IMR-90 (cell line): ENCODE data around the gene CA12. TPM values are rescaled to one million over a fixed set of nuclear protein-coding genes. Genes with fewer than 3 reads are reported as not detected.
"Not testable (repeated sequence)": the region's sequence is repeated elsewhere in the genome, so short reads cannot be mapped to it uniquely, and the experiment has no call there.

ENCODE experiments used
- ATAC-seq: fragments of 200-7000 bp; cut with Tn5 transposase; 2 replicates; pipeline ENCODE4 v1.9.1; 2020; ENCODE audit warnings: low read depth, mild to moderate bottlenecking, moderate library complexity
- BruUV-seq: library from RNA; stranded (reverse); fragments of 400-500 nt; replicated peaks from 2 replicates; lab custom pipeline; 2021; lab: Mats Ljungman, UMichigan
- CTCF ChIA-PET: fragments of 300-600 bp; formaldehyde crosslinking; extraction: SDS; loops from one replicate; lab custom pipeline; 2021; ENCODE audit warnings: antibody characterized with exemption; lab: Yijun Ruan, JAX
- POLR2A ChIA-PET: fragments of 300-600 bp; sonication (Branson Sonifier 250); formaldehyde crosslinking; loops from one replicate; lab custom pipeline; 2022; ENCODE audit warnings: antibody characterized with exemption; ENCODE audit not compliant: unreplicated experiment; lab: Charles Lee
- DNase-seq: peaks from one replicate; pipeline ENCODE4 v3.0.0; 2013
- H2AFZ ChIP-seq: replicated peaks from 2 replicates; pipeline ENCODE3; 2013; ENCODE audit warnings: low read length, mild to moderate bottlenecking; ENCODE audit not compliant: poor library complexity
- H2AK5ac ChIP-seq: 2 replicates; pipeline ENCODE4 v1.6.1; 2013; ENCODE audit warnings: low read depth, low read length, inconsistent platforms
- H2AK9ac ChIP-seq: replicated peaks from 2 replicates; pipeline ENCODE3; 2013; ENCODE audit warnings: mild to moderate bottlenecking, low read depth, low read length, moderate library complexity; ENCODE audit not compliant: poor library complexity
- H2BK120ac ChIP-seq: 2 replicates; pipeline ENCODE4 v1.6.1; 2013; ENCODE audit warnings: low read depth, low read length, inconsistent platforms
- H2BK15ac ChIP-seq: 3 replicates; pipeline ENCODE4 v1.6.1; 2013; ENCODE audit warnings: low read depth, low read length, inconsistent platforms
- H2BK20ac ChIP-seq: 2 replicates; pipeline ENCODE4 v1.6.1; 2013; ENCODE audit warnings: low read depth, mild to moderate bottlenecking, inconsistent platforms, low read length, moderate library complexity
- H2BK5ac ChIP-seq: 2 replicates; pipeline ENCODE4 v1.6.1; 2013; ENCODE audit warnings: mild to moderate bottlenecking, low read depth, low read length, inconsistent platforms; ENCODE audit not compliant: poor library complexity, severe bottlenecking
- H3K14ac ChIP-seq: replicated peaks from 2 replicates; pipeline ENCODE4 v1.6.1; 2013; ENCODE audit warnings: low read depth, low read length, inconsistent platforms
- H3K18ac ChIP-seq: 2 replicates; pipeline ENCODE4 v1.6.1; 2013; ENCODE audit warnings: low read depth, low read length, control low read depth
- H3K23ac ChIP-seq: 2 replicates; pipeline ENCODE4 v1.6.1; 2013; ENCODE audit warnings: low read depth, low read length, inconsistent platforms
- H3K27ac ChIP-seq: 2 replicates; pipeline ENCODE4 v1.5.1; 2013; ENCODE audit warnings: mild to moderate bottlenecking, control low read depth, low read length; ENCODE audit not compliant: insufficient read depth
- H3K27me3 ChIP-seq: 2 replicates; pipeline ENCODE4 v1.6.1; 2013; ENCODE audit warnings: low read length; ENCODE audit not compliant: control insufficient read depth, insufficient read depth
- H3K36me3 ChIP-seq: 2 replicates; pipeline ENCODE4 v1.6.1; 2013; ENCODE audit warnings: low read length, mixed read lengths; ENCODE audit not compliant: control insufficient read depth, insufficient read depth
- H3K4ac ChIP-seq: 2 replicates; pipeline ENCODE4 v1.6.1; 2013; ENCODE audit warnings: low read depth, low read length, inconsistent platforms
- H3K4me1 ChIP-seq: 2 replicates; pipeline ENCODE4 v1.6.1; 2013; ENCODE audit warnings: low read length, mixed read lengths; ENCODE audit not compliant: control insufficient read depth, insufficient read depth
- H3K4me2 ChIP-seq: 2 replicates; pipeline ENCODE4 v1.6.1; 2013; ENCODE audit warnings: low read depth, mild to moderate bottlenecking, control low read depth, low read length, moderate library complexity
- H3K4me3 ChIP-seq: 2 replicates; pipeline ENCODE4 v1.5.1; 2013; ENCODE audit warnings: low read depth, mild to moderate bottlenecking, control low read depth, low read length, moderate library complexity; ENCODE audit not compliant: insufficient read depth
- H3K56ac ChIP-seq: 2 replicates; pipeline ENCODE4 v1.6.1; 2013; ENCODE audit warnings: low read length, inconsistent platforms; ENCODE audit not compliant: insufficient read depth; ENCODE audit errors: extremely low read depth
- H3K79me1 ChIP-seq, 2 experiments: 2 replicates each; pipeline ENCODE4 v1.6.1; 2013; ENCODE audit warnings: low read length in 2 of 2, inconsistent platforms in 1 of 2, low read depth in 1 of 2
- H3K9ac ChIP-seq: 2 replicates; pipeline ENCODE4 v1.6.1; 2013; ENCODE audit warnings: low read depth, low read length, control low read depth
- H3K9me1 ChIP-seq: 2 replicates; pipeline ENCODE4 v1.6.1; 2013; ENCODE audit warnings: low read length, inconsistent platforms; ENCODE audit not compliant: insufficient read depth
- H3K9me3 ChIP-seq: 2 replicates; pipeline ENCODE4 v1.6.1; 2013; ENCODE audit warnings: low read length; ENCODE audit not compliant: control insufficient read depth, insufficient read depth
- H4K20me1 ChIP-seq: 2 replicates; pipeline ENCODE4 v1.6.1; 2013; ENCODE audit warnings: low read length, inconsistent platforms; ENCODE audit not compliant: insufficient read depth
- H4K5ac ChIP-seq: 2 replicates; pipeline ENCODE4 v1.6.1; 2013; ENCODE audit warnings: mild to moderate bottlenecking, low read depth, low read length, control low read depth
- H4K8ac ChIP-seq, 2 experiments: 2 replicates each; pipeline ENCODE4 v1.6.1; 2013; ENCODE audit warnings: low read depth in 2 of 2, low read length in 2 of 2, control low read depth in 1 of 2, inconsistent platforms in 1 of 2
- H4K91ac ChIP-seq: 2 replicates; pipeline ENCODE4 v1.6.1; 2013; ENCODE audit warnings: low read depth, low read length, inconsistent platforms; ENCODE audit not compliant: insufficient read depth
- FOS ChIP-seq: fragments of 150-350 bp; IDR thresholded peaks from 2 replicates; pipeline ENCODE4 v1.6.1; 2016; ENCODE audit warnings: low read depth, low read length
- MAFK ChIP-seq: IDR thresholded peaks from 2 replicates; pipeline ENCODE4 v1.6.1; 2012; ENCODE audit warnings: low read depth, low read length, improper control_type of control experiment
- MXI1 ChIP-seq: IDR thresholded peaks from 2 replicates; pipeline ENCODE4 v1.6.1; 2012; ENCODE audit warnings: low read depth, mild to moderate bottlenecking, low read length, moderate library complexity, borderline replicate concordance
- SMC3 ChIP-seq: fragments of 150-350 bp; IDR thresholded peaks from 2 replicates; pipeline ENCODE4 v1.6.1; 2016; ENCODE audit warnings: low read depth, mild to moderate bottlenecking, antibody characterized with exemption, low read length, moderate library complexity
- WGBS, 2 experiments: methylation state at CpG; one replicate each; pipeline versions ENCODE4 v1.1.5 to v1.1.7; 2013; ENCODE audit warnings: missing lambda C conversion rate in 2 of 2; ENCODE audit not compliant: insufficient read length in 1 of 2; ENCODE audit errors: extremely low coverage in 2 of 2; 5-methylcytosine and 5-hydroxymethylcytosine counted together
- dilution Hi-C: fragments of 300-500 bp; cut with HindIII; formaldehyde crosslinking; loops from one replicate; pipeline ENCODE4 v1.14.3; 2018; ENCODE audit warnings: low sequenced_read_pairs; ENCODE audit not compliant: unreplicated experiment
- in situ Hi-C: fragments of 300-500 bp; cut with MboI; formaldehyde crosslinking; loops from 3 replicates; pipeline ENCODE4 v1.14.3; 2019; ENCODE audit warnings: low sequenced_read_pairs, inconsistent platforms, mixed read lengths
- intact Hi-C: fragments of 100-400 bp; cut with micrococcal nuclease; formaldehyde crosslinking; loops from 2 replicates; pipeline ENCODE4 v1.10.0; 2022
- polyA plus RNA-seq, 3 experiments: library from polyadenylated mRNA; depleted of rRNA; stranded (reverse); fragments of >200 nt; gene quantifications; 2 replicates each; pipeline ENCODE4 v1.2.3, GENCODE V29; 2012; ENCODE audit warnings: low replicate concordance in 1 of 3
- total RNA-seq: library from RNA; depleted of rRNA; stranded (reverse); fragments of >200 nt; gene quantifications from 2 replicates; pipeline ENCODE4 v1.2.3, GENCODE V29; 2012

CA12 gene
- total and polyA plus RNA-seq, 2 of the 4 experiments (the other 2 are of a cell fraction) = 33.7 to 52.6 TPM

GRCh38 chr15:63321462-63321861, 60.2 kb downstream of the CA12 start:
- Histone ChIP-seq H2AK5ac (no peak overlapping the region), H3K14ac (no peak overlapping the region), H3K9me1 (no peaks in the 10 kb centered on the region), H2AFZ (no peak overlapping the region), H4K91ac (no peak overlapping the region), H2BK5ac (no peak overlapping the region), H2AK9ac (no peak overlapping the region), H3K9ac (no peak overlapping the region), H3K4ac (no peak overlapping the region), H3K56ac (no peak overlapping the region), H3K27me3 (no peaks in the 10 kb centered on the region), H2BK15ac (no peak overlapping the region), H4K5ac (no peak overlapping the region), H3K79me1 (no peaks in the 10 kb centered on the region), H3K4me1 (peaks cover 5% of the 10 kb centered on the region), H3K27ac (no peak overlapping the region), H4K8ac (no peak overlapping the region), H3K4me2 (no peak overlapping the region), H3K23ac (no peak overlapping the region), H4K20me1 (no peaks in the 10 kb centered on the region), H2BK120ac (no peak overlapping the region), H3K4me3 (no peak overlapping the region), H3K9me3 (no peaks in the 10 kb centered on the region), H3K36me3 (no peaks in the 10 kb centered on the region), H2BK20ac (no peak overlapping the region), H3K18ac (no peak overlapping the region)
- WGBS, 2 experiments = 95% methylated on average over 12 of the region's 29 CpGs; no CpG with 5 or more reads in 1 of the 2 experiments
- TF ChIP-seq FOS (no peak), SMC3 (no peak), MXI1 (no peak), MAFK (no peak)
- ChIA-PET POLR2A (no interaction called here), CTCF (no interaction called here)
- intact Hi-C loops = no loop called here
- ATAC-seq = no peak
- DNase-seq = no peak
- dilution Hi-C loops = no loop called here
- BruUV-seq = no TSS peak
- in situ Hi-C loops = no loop called here

DNA sequence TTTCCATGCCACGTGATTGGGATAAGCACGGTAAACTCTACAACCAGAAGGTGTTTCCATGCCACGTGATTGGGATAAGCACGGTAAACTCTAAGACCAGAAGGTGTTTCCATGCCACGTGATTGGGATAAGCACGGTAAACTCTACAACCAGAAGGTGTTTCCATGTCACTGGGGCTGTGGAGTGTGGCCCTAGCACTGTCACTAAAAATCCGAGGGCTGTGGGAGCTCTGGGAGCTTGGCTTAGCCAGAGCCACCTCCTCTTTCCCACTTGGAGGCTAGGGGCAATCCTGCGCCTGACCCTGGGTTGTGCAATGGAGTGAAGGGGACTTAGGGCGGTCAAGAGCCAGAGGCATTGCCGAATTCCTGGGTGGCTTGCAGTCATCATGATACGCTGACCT, 60.7 kb downstream of the CA12 start:
- H4K5ac ChIP-seq, intact Hi-C loops, H3K56ac ChIP-seq, H4K91ac ChIP-seq, H3K4me2 ChIP-seq, H2BK5ac ChIP-seq, DNase-seq, H3K27ac ChIP-seq, POLR2A ChIA-PET, ATAC-seq, H3K23ac ChIP-seq, H3K9me3 ChIP-seq, H4K20me1 ChIP-seq, H4K8ac ChIP-seq, H2BK120ac ChIP-seq, H3K4me1 ChIP-seq, H3K27me3 ChIP-seq, H3K4ac ChIP-seq, H2AK5ac ChIP-seq, H2AFZ ChIP-seq, H3K36me3 ChIP-seq, dilution Hi-C loops, H3K14ac ChIP-seq, H2AK9ac ChIP-seq, H3K79me1 ChIP-seq, H3K4me3 ChIP-seq, H3K18ac ChIP-seq, H3K9ac ChIP-seq, H3K9me1 ChIP-seq, H2BK20ac ChIP-seq, BruUV-seq, CTCF ChIA-PET, in situ Hi-C loops, H2BK15ac ChIP-seq: not testable (repeated sequence)
- WGBS, 2 experiments = no CpG with 5 or more reads among the region's 11 CpGs
